ENCODE results near the gene RELN.

RELN gene

GRCh38 chr7:103445228-103446048, 544.0 kb downstream of the RELN start:
- DNase-seq = no peak

GRCh38 chr7:103439661-103440060, 549.8 kb downstream of the RELN start:
- no peak for DNase-seq

GRCh38 chr7:103437623-103438022, 551.8 kb downstream of the RELN start:
- DNase-seq = no peak

GRCh38 chr7:103432712-103433111, 556.7 kb downstream of the RELN start:
- no peak for DNase-seq

- DNase-seq = no peak
These were observed 564.3 kb downstream of the RELN start for GRCh38 chr7:103425177-103425576.

GRCh38 chr7:103423467-103424179, 565.8 kb downstream of the RELN start:
- no peak for DNase-seq
